IMR-90 (cell line): Measurements from ENCODE around the gene LDLRAD4. TPM values are rescaled to one million over a fixed set of nuclear protein-coding genes. Genes with fewer than 3 reads are reported as not detected.

Source experiments
- ATAC-seq: fragments of 200-7000 bp; cut with Tn5 transposase; 2 replicates; pipeline ENCODE4 v1.9.1; 2020; ENCODE audit warnings: low read depth, mild to moderate bottlenecking, moderate library complexity
- BruUV-seq: library from RNA; stranded (reverse); fragments of 400-500 nt; replicated peaks from 2 replicates; lab custom pipeline; 2021; lab: Mats Ljungman, UMichigan
- CTCF ChIA-PET: fragments of 300-600 bp; formaldehyde crosslinking; extraction: SDS; loops from one replicate; lab custom pipeline; 2021; ENCODE audit warnings: antibody characterized with exemption; lab: Yijun Ruan, JAX
- POLR2A ChIA-PET: fragments of 300-600 bp; sonication (Branson Sonifier 250); formaldehyde crosslinking; loops from one replicate; lab custom pipeline; 2022; ENCODE audit warnings: antibody characterized with exemption; ENCODE audit not compliant: unreplicated experiment; lab: Charles Lee
- DNase-seq: peaks from one replicate; pipeline ENCODE4 v3.0.0; 2013
- H2AFZ ChIP-seq: replicated peaks from 2 replicates; pipeline ENCODE3; 2013; ENCODE audit warnings: low read length, mild to moderate bottlenecking; ENCODE audit not compliant: poor library complexity
- H2AK5ac ChIP-seq: 2 replicates; pipeline ENCODE4 v1.6.1; 2013; ENCODE audit warnings: low read depth, low read length, inconsistent platforms
- H2AK9ac ChIP-seq: replicated peaks from 2 replicates; pipeline ENCODE3; 2013; ENCODE audit warnings: mild to moderate bottlenecking, low read depth, low read length, moderate library complexity; ENCODE audit not compliant: poor library complexity
- H2BK120ac ChIP-seq: 2 replicates; pipeline ENCODE4 v1.6.1; 2013; ENCODE audit warnings: low read depth, low read length, inconsistent platforms
- H2BK15ac ChIP-seq: 3 replicates; pipeline ENCODE4 v1.6.1; 2013; ENCODE audit warnings: low read depth, low read length, inconsistent platforms
- H2BK20ac ChIP-seq: 2 replicates; pipeline ENCODE4 v1.6.1; 2013; ENCODE audit warnings: low read depth, mild to moderate bottlenecking, inconsistent platforms, low read length, moderate library complexity
- H2BK5ac ChIP-seq: 2 replicates; pipeline ENCODE4 v1.6.1; 2013; ENCODE audit warnings: mild to moderate bottlenecking, low read depth, low read length, inconsistent platforms; ENCODE audit not compliant: poor library complexity, severe bottlenecking
- H3K14ac ChIP-seq: replicated peaks from 2 replicates; pipeline ENCODE4 v1.6.1; 2013; ENCODE audit warnings: low read depth, low read length, inconsistent platforms
- H3K18ac ChIP-seq: 2 replicates; pipeline ENCODE4 v1.6.1; 2013; ENCODE audit warnings: low read depth, low read length, control low read depth
- H3K23ac ChIP-seq: 2 replicates; pipeline ENCODE4 v1.6.1; 2013; ENCODE audit warnings: low read depth, low read length, inconsistent platforms
- H3K27ac ChIP-seq: 2 replicates; pipeline ENCODE4 v1.5.1; 2013; ENCODE audit warnings: mild to moderate bottlenecking, control low read depth, low read length; ENCODE audit not compliant: insufficient read depth
- H3K27me3 ChIP-seq: 2 replicates; pipeline ENCODE4 v1.6.1; 2013; ENCODE audit warnings: low read length; ENCODE audit not compliant: control insufficient read depth, insufficient read depth
- H3K36me3 ChIP-seq: 2 replicates; pipeline ENCODE4 v1.6.1; 2013; ENCODE audit warnings: low read length, mixed read lengths; ENCODE audit not compliant: control insufficient read depth, insufficient read depth
- H3K4ac ChIP-seq: 2 replicates; pipeline ENCODE4 v1.6.1; 2013; ENCODE audit warnings: low read depth, low read length, inconsistent platforms
- H3K4me1 ChIP-seq: 2 replicates; pipeline ENCODE4 v1.6.1; 2013; ENCODE audit warnings: low read length, mixed read lengths; ENCODE audit not compliant: control insufficient read depth, insufficient read depth
- H3K4me2 ChIP-seq: 2 replicates; pipeline ENCODE4 v1.6.1; 2013; ENCODE audit warnings: low read depth, mild to moderate bottlenecking, control low read depth, low read length, moderate library complexity
- H3K4me3 ChIP-seq: 2 replicates; pipeline ENCODE4 v1.5.1; 2013; ENCODE audit warnings: low read depth, mild to moderate bottlenecking, control low read depth, low read length, moderate library complexity; ENCODE audit not compliant: insufficient read depth
- H3K56ac ChIP-seq: 2 replicates; pipeline ENCODE4 v1.6.1; 2013; ENCODE audit warnings: low read length, inconsistent platforms; ENCODE audit not compliant: insufficient read depth; ENCODE audit errors: extremely low read depth
- H3K79me1 ChIP-seq, 2 experiments: 2 replicates each; pipeline ENCODE4 v1.6.1; 2013; ENCODE audit warnings: low read length in 2 of 2, inconsistent platforms in 1 of 2, low read depth in 1 of 2
- H3K9ac ChIP-seq: 2 replicates; pipeline ENCODE4 v1.6.1; 2013; ENCODE audit warnings: low read depth, low read length, control low read depth
- H3K9me1 ChIP-seq: 2 replicates; pipeline ENCODE4 v1.6.1; 2013; ENCODE audit warnings: low read length, inconsistent platforms; ENCODE audit not compliant: insufficient read depth
- H3K9me3 ChIP-seq: 2 replicates; pipeline ENCODE4 v1.6.1; 2013; ENCODE audit warnings: low read length; ENCODE audit not compliant: control insufficient read depth, insufficient read depth
- H4K20me1 ChIP-seq: 2 replicates; pipeline ENCODE4 v1.6.1; 2013; ENCODE audit warnings: low read length, inconsistent platforms; ENCODE audit not compliant: insufficient read depth
- H4K5ac ChIP-seq: 2 replicates; pipeline ENCODE4 v1.6.1; 2013; ENCODE audit warnings: mild to moderate bottlenecking, low read depth, low read length, control low read depth
- H4K8ac ChIP-seq, 2 experiments: 2 replicates each; pipeline ENCODE4 v1.6.1; 2013; ENCODE audit warnings: low read depth in 2 of 2, low read length in 2 of 2, control low read depth in 1 of 2, inconsistent platforms in 1 of 2
- H4K91ac ChIP-seq: 2 replicates; pipeline ENCODE4 v1.6.1; 2013; ENCODE audit warnings: low read depth, low read length, inconsistent platforms; ENCODE audit not compliant: insufficient read depth
- BHLHE40 ChIP-seq: fragments of 150-350 bp; IDR thresholded peaks from 2 replicates; pipeline ENCODE4 v1.6.1; 2016; ENCODE audit warnings: mild to moderate bottlenecking, low read depth, low read length
- CHD1 ChIP-seq: IDR thresholded peaks from 2 replicates; pipeline ENCODE4 v1.6.1; 2012; ENCODE audit warnings: low read depth, low read length, improper control_type of control experiment
- MAFK ChIP-seq: IDR thresholded peaks from 2 replicates; pipeline ENCODE4 v1.6.1; 2012; ENCODE audit warnings: low read depth, low read length, improper control_type of control experiment
- NFE2L2 ChIP-seq: fragments of 150-350 bp; IDR thresholded peaks from 2 replicates; pipeline ENCODE4 v1.6.1; 2016; ENCODE audit warnings: low read depth, mild to moderate bottlenecking, low read length
- POLR2A ChIP-seq: IDR thresholded peaks from 2 replicates; pipeline ENCODE4 v1.6.1; 2012; ENCODE audit warnings: mild to moderate bottlenecking, low read depth, low read length
- RFX5 ChIP-seq: IDR thresholded peaks from 2 replicates; pipeline ENCODE4 v1.8.0; 2012; ENCODE audit warnings: low read depth, mild to moderate bottlenecking, low read length, moderate library complexity
- USF2 ChIP-seq: fragments of 150-350 bp; IDR thresholded peaks from 2 replicates; pipeline ENCODE4 v1.6.1; 2017; ENCODE audit warnings: mild to moderate bottlenecking, antibody characterized with exemption, low read length, low read depth
- WGBS, 2 experiments: methylation state at CpG; one replicate each; pipeline versions ENCODE4 v1.1.5 to v1.1.7; 2013; ENCODE audit warnings: missing lambda C conversion rate in 2 of 2; ENCODE audit not compliant: insufficient read length in 1 of 2; ENCODE audit errors: extremely low coverage in 2 of 2; 5-methylcytosine and 5-hydroxymethylcytosine counted together
- dilution Hi-C: fragments of 300-500 bp; cut with HindIII; formaldehyde crosslinking; loops from one replicate; pipeline ENCODE4 v1.14.3; 2018; ENCODE audit warnings: low sequenced_read_pairs; ENCODE audit not compliant: unreplicated experiment
- in situ Hi-C: fragments of 300-500 bp; cut with MboI; formaldehyde crosslinking; loops from 3 replicates; pipeline ENCODE4 v1.14.3; 2019; ENCODE audit warnings: low sequenced_read_pairs, inconsistent platforms, mixed read lengths
- intact Hi-C: fragments of 100-400 bp; cut with micrococcal nuclease; formaldehyde crosslinking; loops from 2 replicates; pipeline ENCODE4 v1.10.0; 2022
- polyA plus RNA-seq, 3 experiments: library from polyadenylated mRNA; depleted of rRNA; stranded (reverse); fragments of >200 nt; gene quantifications; 2 replicates each; pipeline ENCODE4 v1.2.3, GENCODE V29; 2012; ENCODE audit warnings: low replicate concordance in 1 of 3
- total RNA-seq: library from RNA; depleted of rRNA; stranded (reverse); fragments of >200 nt; gene quantifications from 2 replicates; pipeline ENCODE4 v1.2.3, GENCODE V29; 2012

LDLRAD4 gene
- total and polyA plus RNA-seq, 2 of the 4 experiments (the other 2 are of a cell fraction), result not detected

- H3K14ac ChIP-seq, result no peak overlapping the region
- no peak overlapping the region for H3K4ac ChIP-seq
- H2AK5ac ChIP-seq, result no peak overlapping the region
- no peak overlapping the region for H3K4me3 ChIP-seq
- H4K5ac ChIP-seq, result no peak overlapping the region
- H3K79me1 ChIP-seq, result no peaks in the 10 kb centered on the region
- no peaks in the 10 kb centered on the region for H3K9me1 ChIP-seq
- H3K27me3 ChIP-seq, result peaks cover 12% of the 10 kb centered on the region; the same call in 1 of the 2 replicates
- no peak overlapping the region for H3K23ac ChIP-seq
- H3K4me2 ChIP-seq, result no peak overlapping the region
- no peak overlapping the region for H2BK120ac ChIP-seq
- intact Hi-C loops, result no loop called here
- no peak overlapping the region for H2AK9ac ChIP-seq
- no peak overlapping the region for H4K8ac ChIP-seq
- no peak overlapping the region for H3K56ac ChIP-seq
- no peak for DNase-seq
- no peaks in the 10 kb centered on the region for H3K9me3 ChIP-seq
- dilution Hi-C loops, result no loop called here
- no peak overlapping the region for H2BK15ac ChIP-seq
- WGBS, 2 experiments, result 100% methylated on average over 1 of the region's 10 CpGs; no CpG with 5 or more reads in 1 of the 2 experiments
- H2BK20ac ChIP-seq, result no peak overlapping the region
- no peak overlapping the region for H4K91ac ChIP-seq
- no peaks in the 10 kb centered on the region for H3K36me3 ChIP-seq
- no peaks in the 10 kb centered on the region for H3K4me1 ChIP-seq
- ChIA-PET POLR2A (no interaction called here), CTCF (interaction anchor here (1.1 kb wide), 1 partner anchor 76 kb away, joined by 3 read pairs; no protein-coding TSS in a partner anchor)
- in situ Hi-C loops, result loop anchor here (25.0 kb wide), 2 partner anchors 613 to 863 kb away; no protein-coding TSS in a partner anchor
- H3K9ac ChIP-seq, result no peak overlapping the region
- BruUV-seq, result no TSS peak
- no peak for TF ChIP-seq CHD1
- TF ChIP-seq USF2, result no peak
- TF ChIP-seq RFX5, result no peak
- TF ChIP-seq MAFK, result no peak
- TF ChIP-seq NFE2L2, result no peak
- no peak for TF ChIP-seq POLR2A
- TF ChIP-seq BHLHE40, result no peak
- no peak overlapping the region for H2BK5ac ChIP-seq
- no peak overlapping the region for H2AFZ ChIP-seq
- ATAC-seq, result no peak
- H4K20me1 ChIP-seq, result no peaks in the 10 kb centered on the region
- H3K18ac ChIP-seq, result no peak overlapping the region
- H3K27ac ChIP-seq, result no peak overlapping the region
These were observed 406.8 kb downstream of the LDLRAD4 start for GRCh38 chr18:13625355-13625754.
